Measurements from ENCODE around the gene C16orf74.

DNA sequence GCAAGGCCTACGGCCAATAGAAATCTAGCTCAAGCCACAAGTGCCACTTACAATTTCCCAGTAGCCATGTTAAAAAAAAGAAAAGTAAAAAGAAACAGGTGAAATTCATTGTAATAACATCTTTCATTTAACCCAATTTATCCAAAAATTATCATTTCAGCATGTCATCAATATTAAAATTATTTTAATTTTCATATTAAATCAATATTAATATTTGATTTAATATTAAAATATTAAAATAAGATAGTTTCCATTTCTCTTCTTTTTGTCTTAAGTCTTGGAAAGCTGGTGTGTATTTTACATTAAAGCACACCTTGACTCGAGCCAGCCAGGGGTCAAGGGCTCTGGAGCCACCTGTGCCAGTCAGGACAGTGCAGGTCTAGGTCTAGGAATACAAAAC is 12.7 kb upstream of the C16orf74 start:
- TF ChIP-seq POLR2A (IDR thresholded peaks at IDR 0.05) = no peak
- TF ChIP-seq, protein P1, sequence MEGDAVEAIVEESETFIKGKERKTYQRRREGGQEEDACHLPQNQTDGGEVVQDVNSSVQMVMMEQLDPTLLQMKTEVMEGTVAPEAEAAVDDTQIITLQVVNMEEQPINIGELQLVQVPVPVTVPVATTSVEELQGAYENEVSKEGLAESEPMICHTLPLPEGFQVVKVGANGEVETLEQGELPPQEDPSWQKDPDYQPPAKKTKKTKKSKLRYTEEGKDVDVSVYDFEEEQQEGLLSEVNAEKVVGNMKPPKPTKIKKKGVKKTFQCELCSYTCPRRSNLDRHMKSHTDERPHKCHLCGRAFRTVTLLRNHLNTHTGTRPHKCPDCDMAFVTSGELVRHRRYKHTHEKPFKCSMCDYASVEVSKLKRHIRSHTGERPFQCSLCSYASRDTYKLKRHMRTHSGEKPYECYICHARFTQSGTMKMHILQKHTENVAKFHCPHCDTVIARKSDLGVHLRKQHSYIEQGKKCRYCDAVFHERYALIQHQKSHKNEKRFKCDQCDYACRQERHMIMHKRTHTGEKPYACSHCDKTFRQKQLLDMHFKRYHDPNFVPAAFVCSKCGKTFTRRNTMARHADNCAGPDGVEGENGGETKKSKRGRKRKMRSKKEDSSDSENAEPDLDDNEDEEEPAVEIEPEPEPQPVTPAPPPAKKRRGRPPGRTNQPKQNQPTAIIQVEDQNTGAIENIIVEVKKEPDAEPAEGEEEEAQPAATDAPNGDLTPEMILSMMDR (IDR thresholded peaks at IDR 0.05) = no peak

All from ovary (tissue), 3 donors.